Esophagus muscularis mucosa (tissue), 4 donors: ENCODE results near the gene GDF2.

Experiments used
- EP300 ChIP-seq: sonication (generic); formaldehyde crosslinking; IDR thresholded peaks from one replicate; pipeline ENCODE4 v1.6.1; 2017; ENCODE audit warnings: antibody characterized with exemption
- POLR2A ChIP-seq: fragments of 450-650 bp; IDR thresholded peaks from one replicate; pipeline ENCODE4 v1.6.1; 2017; ENCODE audit warnings: antibody characterized with exemption, moderate library complexity, mild to moderate bottlenecking, low read depth
- TF ChIP-seq, protein P1 (sequence below), 3 experiments: fragments of 200-600 bp in 2 of 3; fragments of 450-650 bp in 1 of 3; sonication (generic) in 2 of 3; IDR thresholded peaks; one replicate each; pipeline ENCODE4 v1.5.1; 2017 to 2019; ENCODE audit warnings: antibody characterized with exemption in 3 of 3, mild to moderate bottlenecking in 2 of 3, moderate library complexity in 1 of 3

- TF ChIP-seq, protein P1, sequence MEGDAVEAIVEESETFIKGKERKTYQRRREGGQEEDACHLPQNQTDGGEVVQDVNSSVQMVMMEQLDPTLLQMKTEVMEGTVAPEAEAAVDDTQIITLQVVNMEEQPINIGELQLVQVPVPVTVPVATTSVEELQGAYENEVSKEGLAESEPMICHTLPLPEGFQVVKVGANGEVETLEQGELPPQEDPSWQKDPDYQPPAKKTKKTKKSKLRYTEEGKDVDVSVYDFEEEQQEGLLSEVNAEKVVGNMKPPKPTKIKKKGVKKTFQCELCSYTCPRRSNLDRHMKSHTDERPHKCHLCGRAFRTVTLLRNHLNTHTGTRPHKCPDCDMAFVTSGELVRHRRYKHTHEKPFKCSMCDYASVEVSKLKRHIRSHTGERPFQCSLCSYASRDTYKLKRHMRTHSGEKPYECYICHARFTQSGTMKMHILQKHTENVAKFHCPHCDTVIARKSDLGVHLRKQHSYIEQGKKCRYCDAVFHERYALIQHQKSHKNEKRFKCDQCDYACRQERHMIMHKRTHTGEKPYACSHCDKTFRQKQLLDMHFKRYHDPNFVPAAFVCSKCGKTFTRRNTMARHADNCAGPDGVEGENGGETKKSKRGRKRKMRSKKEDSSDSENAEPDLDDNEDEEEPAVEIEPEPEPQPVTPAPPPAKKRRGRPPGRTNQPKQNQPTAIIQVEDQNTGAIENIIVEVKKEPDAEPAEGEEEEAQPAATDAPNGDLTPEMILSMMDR (IDR thresholded peaks at IDR 0.05), result no peak
- no peak for TF ChIP-seq POLR2A
- no peak for TF ChIP-seq EP300
Measured at GRCh38 chr10:47366181-47366631, 44.0 kb downstream of the GDF2 start.
